HEK293 (cell line): ENCODE measurements around the gene BCR.

Experiments used
- ATF2 ChIP-seq: fragments of 450-650 bp; formaldehyde crosslinking; IDR thresholded peaks from 2 replicates; pipeline ENCODE4 v1.5.1; 2016; ENCODE audit warnings: missing biosample characterization, missing genetic modification characterization, low read depth
- CTCF ChIP-seq: fragments of 450-650 bp; formaldehyde crosslinking; IDR thresholded peaks from 2 replicates; pipeline ENCODE4 v1.5.1; 2016; ENCODE audit warnings: missing biosample characterization, missing genetic modification characterization
- PBX3 ChIP-seq: sonication (generic); formaldehyde crosslinking; IDR thresholded peaks from 2 replicates; pipeline ENCODE4 v1.8.1; 2022; ENCODE audit warnings: mild to moderate bottlenecking, moderate library complexity, missing genetic modification reagents
- PRDM10 ChIP-seq: fragments of 450-650 bp; formaldehyde crosslinking; IDR thresholded peaks from 2 replicates; pipeline ENCODE4 v1.5.1; 2016; ENCODE audit warnings: missing biosample characterization, missing genetic modification characterization
- WT1 ChIP-seq: fragments of 450-650 bp; formaldehyde crosslinking; IDR thresholded peaks from 2 replicates; pipeline ENCODE4 v1.5.1; 2016; ENCODE audit warnings: missing biosample characterization, missing genetic modification characterization
- YY1 ChIP-seq: fragments of 450-650 bp; formaldehyde crosslinking; IDR thresholded peaks from 2 replicates; pipeline ENCODE4 v1.5.1; 2018; ENCODE audit warnings: missing biosample characterization, missing genetic modification characterization
- ZNF280D ChIP-seq: fragments of 450-650 bp; formaldehyde crosslinking; IDR thresholded peaks from 2 replicates; pipeline ENCODE4 v1.5.1; 2016; ENCODE audit warnings: missing biosample characterization, missing genetic modification characterization
- ZSCAN30 ChIP-seq: fragments of 450-650 bp; IDR thresholded peaks from 2 replicates; pipeline ENCODE4 v1.5.1; 2018; ENCODE audit warnings: missing biosample characterization, mild to moderate bottlenecking, missing genetic modification characterization, moderate library complexity

GRCh38 chr22:23163665-23164064, 16.6 kb upstream of the BCR start:
- TF ChIP-seq ZSCAN30 (tag by site-specific recombination) (no peak), CTCF (tag by site-specific recombination) (no peak), ATF2 (tag by site-specific recombination) (no peak), ZNF280D (tag by site-specific recombination) (no peak), WT1 (tag by site-specific recombination) (no peak), YY1 (no peak), PRDM10 (tag by site-specific recombination) (no peak), PBX3 (CRISPR knock-in tag) (no peak)
